SKM-1 treated with dmso at 0.1 percent for 144 hours (cell line): ENCODE measurements around the gene FETUB.
"Not testable (repeated sequence)": the region's sequence is repeated elsewhere in the genome, so short reads cannot be mapped to it uniquely, and the experiment has no call there.

Source experiments
- DNase-seq: peaks from one replicate; lab custom pipeline; 2025; ENCODE audit not compliant: unreplicated experiment; lab: John Stamatoyannopoulos, UW

Gene FETUB

GRCh38 chr3:186669378-186670084, 29.3 kb downstream of the FETUB start:
- DNase-seq: no peak

DNA sequence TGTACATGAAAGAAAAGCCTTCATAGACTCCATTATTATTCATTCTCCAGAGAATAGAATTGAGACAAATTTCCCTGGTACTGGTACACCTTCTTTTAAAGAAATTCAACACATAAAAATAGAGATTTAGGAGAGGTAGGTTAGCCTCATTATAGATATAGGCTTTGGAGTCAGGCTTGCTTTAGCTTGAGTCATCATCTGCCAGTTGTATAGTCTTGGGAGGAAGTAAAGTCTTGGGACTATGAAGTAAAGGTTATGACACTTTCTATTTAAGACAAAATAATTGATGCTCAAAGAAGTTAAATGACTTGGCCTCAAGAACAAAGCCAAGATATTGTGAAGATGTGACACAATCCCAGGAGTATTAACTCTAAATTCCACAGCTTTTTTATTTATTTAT, 30.0 kb downstream of the FETUB start:
- no peak for DNase-seq

- no peak for DNase-seq
These were observed 30.9 kb downstream of the FETUB start for GRCh38 chr3:186671051-186671450.

DNA sequence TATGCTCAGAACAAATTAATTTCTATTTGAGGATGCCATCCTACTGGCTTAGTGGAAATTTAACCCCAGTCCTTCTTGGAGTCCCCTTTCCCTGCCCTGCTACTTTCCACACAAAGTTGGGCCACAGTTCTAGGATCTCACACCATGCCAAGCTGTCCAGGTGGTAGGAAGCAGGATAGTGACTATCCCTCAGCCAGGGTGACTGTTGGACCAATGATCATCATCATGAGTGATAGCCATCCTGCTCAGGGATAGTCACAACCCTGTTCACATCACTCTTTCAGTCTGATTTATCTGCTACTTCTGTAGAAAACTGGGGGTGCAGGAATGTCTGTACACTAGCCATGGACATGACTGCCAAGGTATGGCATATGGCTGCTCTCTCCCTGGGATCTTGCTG, 38.4 kb downstream of the FETUB start:
- no peak for DNase-seq

- no peak for DNase-seq
These were observed 39.0 kb downstream of the FETUB start for GRCh38 chr3:186679151-186679550.

GRCh38 chr3:186680869-186681268, 40.7 kb downstream of the FETUB start:
- DNase-seq: no peak

DNA sequence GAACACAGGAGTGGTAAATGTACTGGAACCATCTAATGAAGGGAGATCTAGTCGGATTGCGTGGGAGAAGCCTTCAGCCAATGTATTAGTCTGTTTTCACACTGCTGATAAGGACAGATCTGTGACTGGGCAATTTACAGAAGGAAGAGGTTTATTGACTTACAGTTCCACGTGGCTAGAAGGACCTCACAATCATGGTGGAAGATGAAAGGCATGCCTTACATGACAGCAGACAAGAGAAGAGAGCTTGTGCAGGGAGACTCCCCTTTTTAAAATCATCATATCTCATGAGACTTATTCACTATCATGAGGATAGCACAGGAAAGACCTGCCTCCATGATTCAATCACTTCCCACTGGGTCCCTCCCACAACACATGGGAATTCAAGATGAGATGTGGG, 42.6 kb downstream of the FETUB start:
- no peak for DNase-seq

DNA sequence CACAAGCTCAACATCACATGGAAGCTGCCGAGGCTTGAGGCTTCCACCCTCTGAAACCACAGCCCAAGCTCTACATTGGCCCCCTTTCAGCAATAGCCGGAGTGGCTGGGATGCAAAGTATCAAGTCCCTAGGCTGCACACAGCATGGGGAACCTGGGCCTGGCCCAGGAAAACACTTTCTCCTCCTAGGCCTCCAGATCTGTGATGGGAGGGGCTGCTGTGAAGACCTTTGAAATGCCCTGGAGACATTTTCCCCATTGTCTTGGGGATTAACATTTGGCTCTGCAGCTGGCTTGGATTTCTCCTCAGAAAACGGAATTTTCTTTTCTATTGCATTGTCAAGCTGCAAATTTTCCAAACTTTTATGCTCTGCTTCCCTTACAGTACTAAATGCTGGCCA, 43.8 kb downstream of the FETUB start:
- no peak for DNase-seq

- not testable (repeated sequence) for DNase-seq
These were observed 46.3 kb downstream of the FETUB start for GRCh38 chr3:186686475-186686874.

- no peak for DNase-seq
These were observed 47.0 kb downstream of the FETUB start for GRCh38 chr3:186687120-186687651.

- DNase-seq: not testable (repeated sequence)
These were observed 50.1 kb downstream of the FETUB start for GRCh38 chr3:186690304-186690703.

GRCh38 chr3:186691676-186692075, 51.5 kb downstream of the FETUB start:
- DNase-seq: no peak

DNA sequence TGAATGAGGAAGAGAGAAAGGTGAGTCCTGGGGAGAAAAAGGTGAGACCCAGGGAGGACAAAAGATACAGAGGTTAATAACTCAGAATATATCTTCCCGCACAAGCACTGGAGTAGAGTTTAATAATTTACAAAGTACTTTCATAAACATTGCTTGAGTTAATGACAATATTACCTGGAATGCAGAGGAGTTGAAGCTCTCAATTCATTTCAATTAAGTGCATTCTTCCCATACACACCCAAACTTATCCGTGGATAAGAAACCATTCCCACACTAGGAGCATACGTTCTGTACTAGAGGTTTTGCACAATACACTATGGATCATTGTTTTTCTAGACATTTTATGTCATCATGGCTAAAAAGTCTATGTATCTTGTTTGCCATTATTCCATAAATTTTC, 53.6 kb downstream of the FETUB start:
- DNase-seq: no peak

DNA sequence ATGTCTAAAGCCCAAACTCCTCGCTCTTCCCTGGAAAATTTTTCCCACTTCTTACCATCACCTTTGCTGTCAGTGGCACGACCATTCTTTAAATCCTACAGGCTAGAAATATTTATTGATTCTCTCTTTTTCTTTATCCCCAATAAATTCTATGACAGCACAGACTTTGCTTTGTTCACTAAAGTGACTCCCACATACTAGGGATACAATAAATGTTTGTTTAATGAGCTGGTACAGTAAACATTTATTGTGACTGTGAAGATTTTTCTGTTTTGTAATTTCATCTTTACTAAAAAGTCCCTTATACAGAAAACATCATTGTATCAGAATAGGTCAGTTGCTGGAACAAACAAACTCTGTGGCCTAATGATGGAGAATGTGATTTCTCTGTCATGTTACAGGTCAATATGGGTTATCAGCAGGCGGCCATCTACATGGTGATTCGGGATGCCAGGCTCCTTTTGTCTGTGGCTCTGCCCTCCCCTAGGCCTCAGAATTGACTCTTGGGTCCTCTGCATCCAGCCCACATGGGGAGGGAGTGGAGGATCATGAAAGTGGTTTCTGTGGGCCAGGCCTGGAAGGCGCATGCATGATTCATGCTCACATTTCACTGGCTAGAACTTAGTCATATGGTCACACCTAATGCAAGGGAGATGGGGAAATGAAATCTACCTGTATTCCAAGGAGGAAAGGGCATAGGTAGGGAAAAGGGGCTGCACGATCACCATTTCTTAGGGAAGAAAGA, 54.3 kb downstream of the FETUB start:
- no peak for DNase-seq

DNA sequence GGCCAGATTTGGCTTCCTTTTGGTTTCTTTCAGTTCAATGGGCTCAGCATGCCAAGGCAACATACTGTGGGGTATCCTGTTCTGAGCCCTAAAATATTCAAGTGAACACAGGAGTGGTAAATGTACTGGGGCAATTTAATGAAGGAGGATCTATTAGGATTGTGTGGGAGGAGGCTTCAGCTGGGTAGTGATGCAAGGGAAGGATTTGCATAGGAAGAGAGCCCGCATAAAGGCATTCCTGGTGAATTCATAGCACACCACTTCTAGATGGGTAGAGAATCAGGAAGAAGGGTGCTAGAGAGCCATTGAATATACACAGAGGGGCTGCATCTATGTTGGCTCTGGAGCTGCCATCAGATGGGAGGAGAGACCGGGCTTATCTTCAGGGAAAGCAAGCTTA, 56.3 kb downstream of the FETUB start:
- no peak for DNase-seq

GRCh38 chr3:186697510-186697909, 57.3 kb downstream of the FETUB start:
- no peak for DNase-seq

DNA sequence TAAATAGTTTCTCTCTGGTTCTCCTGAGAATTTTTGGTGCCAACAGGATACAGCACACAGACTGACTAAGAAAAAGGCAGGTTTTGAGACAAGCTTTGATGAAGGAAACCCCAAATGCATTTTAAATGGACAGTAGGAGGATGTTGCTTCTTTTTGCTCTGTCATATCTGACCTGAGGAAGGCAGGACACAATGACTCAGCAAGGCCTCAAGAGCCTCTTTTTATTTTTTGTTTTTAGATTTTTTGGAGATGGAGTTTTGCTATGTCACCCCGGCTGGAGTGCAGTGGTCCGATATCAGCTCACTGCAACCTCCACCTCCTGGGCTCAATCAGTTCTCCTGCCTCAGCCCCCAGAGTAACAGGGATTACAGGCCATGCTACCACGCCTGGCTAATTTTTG, 60.1 kb downstream of the FETUB start:
- DNase-seq: no peak

DNA sequence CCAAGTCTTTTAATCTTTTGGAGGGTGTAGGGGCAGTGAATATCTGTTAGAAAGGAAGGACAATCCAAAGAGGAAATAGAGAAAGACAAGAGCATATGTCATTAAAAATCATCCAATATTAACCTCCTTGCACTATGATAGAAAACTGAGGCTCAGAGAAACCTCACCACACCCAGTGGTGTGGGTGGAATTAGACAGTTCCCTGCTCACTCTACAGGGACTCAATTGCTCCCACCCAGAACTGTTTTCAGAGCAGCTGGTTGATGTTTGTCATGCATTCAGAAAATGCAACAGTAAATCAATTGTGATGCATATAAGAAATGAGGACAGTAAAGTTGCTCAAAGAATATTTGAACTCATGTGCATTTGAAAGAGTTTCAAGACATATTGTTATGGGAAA, 62.3 kb downstream of the FETUB start:
- not testable (repeated sequence) for DNase-seq
